SKM-1 (cell line): ENCODE results near the gene SATB1.
"Not testable (repeated sequence)": the region's sequence is repeated elsewhere in the genome, so short reads cannot be mapped to it uniquely, and the experiment has no call there.

Experiments used
- DNase-seq: peaks from one replicate; lab custom pipeline; 2025; ENCODE audit not compliant: unreplicated experiment; lab: John Stamatoyannopoulos, UW

The SATB1 gene

GRCh38 chr3:18355832-18356231 lies 69.3 kb downstream of the SATB1 start:
- DNase-seq, result no peak

GRCh38 chr3:18354701-18355100 lies 70.4 kb downstream of the SATB1 start:
- DNase-seq, result no peak

- DNase-seq, result no peak
Measured at GRCh38 chr3:18351823-18352744, 73.1 kb downstream of the SATB1 start.

- no peak for DNase-seq
Measured at GRCh38 chr3:18351069-18351628, 74.0 kb downstream of the SATB1 start.

GRCh38 chr3:18349197-18349798 lies 75.8 kb downstream of the SATB1 start:
- DNase-seq, result no peak

DNA sequence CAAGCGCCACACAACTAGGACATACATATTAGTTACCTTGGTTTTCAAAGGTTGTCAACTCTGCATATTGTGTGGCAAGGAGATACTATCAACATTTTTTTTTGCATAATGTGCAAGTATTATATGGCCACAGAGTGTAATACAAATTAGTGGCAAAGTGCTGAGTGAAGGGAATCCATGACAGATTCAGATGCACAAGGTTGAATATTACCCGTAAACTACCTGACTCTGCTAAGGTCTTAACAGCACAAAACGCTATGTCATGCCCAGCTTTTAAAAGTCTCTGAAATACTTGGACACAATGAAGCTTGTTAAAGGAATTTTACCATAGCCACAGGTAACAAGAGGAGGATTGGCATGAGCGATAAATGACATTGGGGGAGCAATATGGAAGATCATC lies 79.0 kb downstream of the SATB1 start:
- no peak for DNase-seq

- no peak for DNase-seq
Measured at GRCh38 chr3:18345015-18345367, 80.1 kb downstream of the SATB1 start.

DNA sequence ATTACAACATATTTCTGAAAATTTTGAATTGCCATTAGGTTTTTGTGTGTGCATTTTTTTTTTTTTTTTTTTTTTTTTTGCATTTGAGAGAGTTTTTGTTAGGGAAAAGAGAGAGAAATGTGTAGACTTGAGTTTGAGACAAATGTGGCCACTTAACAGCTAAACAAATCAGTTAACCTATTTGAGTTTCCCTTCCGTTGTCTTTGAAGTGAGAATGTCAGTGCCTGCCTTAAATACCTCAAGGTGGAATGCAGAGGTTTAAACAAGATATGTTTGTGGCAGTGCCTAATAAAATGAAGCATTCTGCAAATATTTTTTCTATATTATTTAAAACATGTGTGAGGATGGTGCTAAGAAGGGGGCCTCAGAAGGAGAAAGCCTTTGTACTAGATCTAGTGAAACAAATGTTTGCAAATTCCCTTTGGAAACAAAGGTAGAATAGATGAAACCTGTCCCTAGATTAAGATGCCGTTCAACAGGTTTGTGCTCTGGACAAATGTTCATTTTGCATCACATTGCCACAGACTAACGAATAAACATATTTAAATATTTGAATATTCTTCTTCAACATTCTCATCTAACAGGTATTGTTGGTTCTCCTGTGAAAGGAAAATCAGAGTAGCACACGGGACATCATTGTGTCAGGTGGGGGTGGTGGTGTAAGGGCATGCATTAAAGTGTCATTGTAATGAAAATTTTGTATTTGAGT lies 80.7 kb downstream of the SATB1 start:
- no peak for DNase-seq

- no peak for DNase-seq
Measured at GRCh38 chr3:18343809-18344208, 81.3 kb downstream of the SATB1 start.

- DNase-seq, result no peak
Measured at GRCh38 chr3:18338827-18339514, 86.2 kb downstream of the SATB1 start.

GRCh38 chr3:18337231-18337630 lies 87.9 kb downstream of the SATB1 start:
- DNase-seq, result no peak

DNA sequence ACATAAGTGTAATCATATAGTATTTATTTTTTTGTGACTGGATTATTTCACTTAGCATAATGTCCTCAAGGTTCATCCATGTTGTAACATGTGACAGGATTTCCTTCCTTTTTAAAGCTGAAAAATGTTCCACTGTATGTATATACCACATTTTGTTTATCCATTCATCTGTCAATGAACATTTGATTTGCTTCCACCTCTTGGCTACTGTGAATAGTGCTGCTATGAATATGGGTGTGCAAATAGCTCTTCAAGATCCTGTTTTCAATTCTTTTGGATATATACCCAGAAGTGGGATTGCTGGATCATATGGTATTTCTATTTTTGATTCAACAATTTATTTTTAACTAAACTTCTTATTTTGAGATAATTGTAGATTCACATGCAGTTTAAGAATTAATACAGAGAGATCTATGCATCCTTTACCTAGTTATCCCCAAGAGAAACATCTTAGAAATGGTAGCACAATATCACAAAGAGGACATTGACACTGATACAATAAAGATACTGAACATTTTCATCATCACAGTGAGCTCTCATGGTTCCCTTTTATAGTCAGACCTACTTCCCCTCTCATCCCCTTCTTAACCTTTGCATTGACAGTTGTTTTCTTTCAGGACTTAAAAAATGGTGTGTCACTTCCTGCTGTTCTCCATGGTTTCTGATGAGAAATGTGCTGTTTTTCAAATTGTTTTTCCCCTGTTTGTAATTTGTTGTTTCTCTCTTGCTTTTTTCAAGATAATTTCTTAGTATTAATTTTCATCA lies 90.1 kb downstream of the SATB1 start:
- DNase-seq, result peak; percentile 79

DNA sequence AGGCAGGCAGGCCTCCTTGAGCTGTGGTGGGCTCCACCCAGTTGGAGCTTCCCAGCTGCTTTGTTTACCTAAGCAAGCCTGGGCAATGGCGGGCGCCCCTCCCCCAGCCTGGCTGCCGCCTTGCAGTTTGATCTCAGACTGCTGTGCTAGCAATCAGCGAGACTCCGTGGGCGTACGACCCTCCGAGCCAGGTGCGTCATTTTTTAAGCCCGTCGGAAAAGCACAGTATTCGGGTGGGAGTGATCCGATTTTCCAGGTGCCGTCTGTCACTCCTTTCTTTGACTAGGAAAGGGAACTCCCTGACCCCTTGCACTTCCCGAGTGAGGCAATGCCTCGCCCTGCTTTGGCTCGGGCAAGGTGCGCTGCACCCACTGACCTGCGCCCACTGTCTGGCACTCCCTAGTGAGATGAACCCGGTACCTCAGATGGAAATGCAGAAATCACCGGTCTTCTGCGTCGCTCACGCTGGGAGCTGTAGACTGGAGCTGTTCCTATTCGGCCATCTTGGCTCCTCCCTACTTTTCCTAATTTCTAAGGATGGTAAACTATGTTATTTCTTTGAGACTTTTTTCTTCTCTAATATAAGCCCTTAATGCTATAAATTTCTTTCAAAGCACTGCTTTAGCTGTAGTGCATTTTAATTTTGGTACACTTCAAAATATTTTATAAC lies 94.2 kb downstream of the SATB1 start:
- not testable (repeated sequence) for DNase-seq

- DNase-seq, result no peak
Measured at GRCh38 chr3:18308096-18308650, 117.0 kb downstream of the SATB1 start.

GRCh38 chr3:18307529-18307928 lies 117.6 kb downstream of the SATB1 start:
- no peak for DNase-seq

- DNase-seq, result no peak
Measured at GRCh38 chr3:18302517-18302916, 122.6 kb downstream of the SATB1 start.

DNA sequence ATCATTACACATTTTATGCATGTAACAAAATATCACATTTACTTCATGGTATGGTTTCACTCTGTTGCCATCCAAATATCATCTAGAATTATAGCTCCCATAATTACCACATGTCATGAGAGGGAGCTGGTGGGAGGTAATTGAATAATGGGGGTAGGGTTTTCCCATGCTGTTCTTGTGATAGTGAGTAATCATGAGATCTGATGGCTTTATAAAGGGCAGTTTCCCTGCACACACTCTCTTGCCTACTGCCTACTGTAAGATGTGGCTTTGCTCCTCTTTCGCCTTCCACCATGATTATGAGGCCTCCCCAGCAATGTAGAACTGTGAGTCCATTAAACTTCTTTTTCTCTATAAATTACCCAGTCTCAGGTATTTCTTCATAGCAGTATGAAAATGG lies 123.4 kb downstream of the SATB1 start:
- DNase-seq, result no peak

GRCh38 chr3:18300916-18301315 lies 124.2 kb downstream of the SATB1 start:
- DNase-seq, result no peak

- DNase-seq, result no peak
Measured at GRCh38 chr3:18297126-18297525, 128.0 kb downstream of the SATB1 start.
